Neural cell (in vitro differentiated cells): Measurements from ENCODE around the gene MARS1. TPM values are rescaled to one million over a fixed set of nuclear protein-coding genes. Genes with fewer than 3 reads are reported as not detected.

ENCODE experiments used
- H2AFZ ChIP-seq: fragments of 200-600, 300-800 bp; sonication (generic), shearing (Covaris generic); 2 replicates; pipeline ENCODE4 v1.6.0; 2014; ENCODE audit warnings: low read depth, mild to moderate bottlenecking, antibody characterized with exemption, low read length, moderate library complexity
- H3F3A ChIP-seq: fragments of 200-600 bp; shearing (Covaris generic); 2 replicates; pipeline ENCODE4 v1.6.1; 2016; ENCODE audit warnings: mild to moderate bottlenecking, moderate library complexity, mixed read lengths, antibody characterized with exemption, low read length; ENCODE audit not compliant: insufficient read depth, poor library complexity, severe bottlenecking
- H3K27ac ChIP-seq: fragments of 200-600, 300-800 bp; sonication (generic), shearing (Covaris generic); 2 replicates; pipeline ENCODE4 v1.5.1; 2014; ENCODE audit warnings: mild to moderate bottlenecking, low read length, moderate library complexity
- H3K27me3 ChIP-seq: fragments of 300-800, 200-600 bp; sonication (generic), shearing (Covaris generic); 2 replicates; pipeline ENCODE4 v1.6.0; 2014; ENCODE audit warnings: mild to moderate bottlenecking, low read depth, low read length, moderate library complexity; ENCODE audit not compliant: insufficient read depth
- H3K36me3 ChIP-seq: fragments of 300-800, 200-600 bp; sonication (generic), shearing (Covaris generic); 2 replicates; pipeline ENCODE4 v1.5.1; 2014; ENCODE audit warnings: mild to moderate bottlenecking, antibody characterized with exemption, low read length, moderate library complexity; ENCODE audit not compliant: insufficient read depth
- H3K4me2 ChIP-seq: fragments of 300-800, 200-600 bp; sonication (generic), shearing (Covaris generic); 2 replicates; pipeline ENCODE4 v1.6.0; 2014; ENCODE audit warnings: mild to moderate bottlenecking, low read length
- H3K4me3 ChIP-seq: fragments of 300-800, 200-600 bp; sonication (generic), shearing (Covaris generic); 2 replicates; pipeline ENCODE4 v1.5.1; 2014; ENCODE audit warnings: mild to moderate bottlenecking, low read length, moderate library complexity
- H3K79me2 ChIP-seq: fragments of 200-600 bp; shearing (Covaris generic); replicated peaks from 2 replicates; pipeline ENCODE4 v1.6.0; 2014; ENCODE audit warnings: mild to moderate bottlenecking, low read length, moderate library complexity; ENCODE audit not compliant: insufficient read depth
- H3K9ac ChIP-seq: fragments of 300-800, 200-600 bp; sonication (generic), shearing (Covaris generic); 2 replicates; pipeline ENCODE4 v1.6.1; 2016; ENCODE audit warnings: mild to moderate bottlenecking, low read length, mixed read lengths
- H3K9me2 ChIP-seq: fragments of 200-600 bp; shearing (Covaris generic); 2 replicates; pipeline ENCODE4 v1.6.1; 2016; ENCODE audit warnings: mild to moderate bottlenecking, low read length, mixed read lengths; ENCODE audit not compliant: insufficient read depth
- H3K9me3 ChIP-seq: fragments of 200-600, 300-800 bp; sonication (generic), shearing (Covaris generic); 2 replicates; pipeline ENCODE4 v1.6.1; 2016; ENCODE audit warnings: mild to moderate bottlenecking, mixed run types, low read length, moderate library complexity, mixed read lengths
- H4K20me1 ChIP-seq: fragments of 200-600 bp; shearing (Covaris generic); 2 replicates; pipeline ENCODE4 v1.6.1; 2016; ENCODE audit warnings: mild to moderate bottlenecking, mixed run types; ENCODE audit not compliant: insufficient read depth
- EP300 ChIP-seq: fragments of 450-650 bp; conservative IDR thresholded peaks from 2 replicates; pipeline ENCODE4 v1.6.1; 2014; ENCODE audit warnings: antibody characterized with exemption, mild to moderate bottlenecking, moderate library complexity; ENCODE audit not compliant: poor library complexity, severe bottlenecking
- EZH2 ChIP-seq: fragments of 200-600, 300-800 bp; shearing (Covaris generic), sonication (generic); IDR thresholded peaks from 2 replicates; pipeline ENCODE4 v1.6.1; 2014; ENCODE audit warnings: antibody characterized with exemption, low read length, borderline replicate concordance, mild to moderate bottlenecking; ENCODE audit not compliant: insufficient read depth, poor library complexity, severe bottlenecking
- MXI1 ChIP-seq: fragments of 450-650 bp; conservative IDR thresholded peaks from 2 replicates; pipeline ENCODE4 v1.6.1; 2014; ENCODE audit warnings: antibody characterized with exemption, mild to moderate bottlenecking; ENCODE audit not compliant: poor library complexity, severe bottlenecking
- POLR2AphosphoS5 ChIP-seq: IDR thresholded peaks from 2 replicates; pipeline ENCODE4 v1.6.1; 2012
- RAD21 ChIP-seq: fragments of 450-650 bp; conservative IDR thresholded peaks from 2 replicates; pipeline ENCODE4 v1.6.1; 2014; ENCODE audit warnings: antibody characterized with exemption, mild to moderate bottlenecking, moderate library complexity
- REST ChIP-seq: IDR thresholded peaks from 2 replicates; pipeline ENCODE4 v1.6.1; 2012; ENCODE audit warnings: borderline replicate concordance
- SMC3 ChIP-seq: fragments of 450-650 bp; conservative IDR thresholded peaks from 2 replicates; pipeline ENCODE4 v1.6.1; 2014; ENCODE audit warnings: antibody characterized with exemption, mild to moderate bottlenecking, moderate library complexity; ENCODE audit not compliant: poor library complexity
- TAF1 ChIP-seq: IDR thresholded peaks from 2 replicates; pipeline ENCODE4 v1.6.1; 2012; ENCODE audit warnings: low read depth
- polyA plus RNA-seq: library from polyadenylated mRNA; depleted of rRNA; stranded (reverse); fragments of >200 nt; gene quantifications from 2 replicates; pipeline ENCODE4 v1.2.3, GENCODE V29; 2014
- TF ChIP-seq, protein P1 (sequence below): fragments of 450-650 bp; IDR thresholded peaks from 2 replicates; pipeline ENCODE4 v1.5.1; 2014; ENCODE audit warnings: antibody characterized with exemption, mild to moderate bottlenecking, moderate library complexity; ENCODE audit not compliant: poor library complexity, severe bottlenecking

Gene MARS1
- polyA plus RNA-seq, 1 donor from 2014 or later, result 321 TPM

GRCh38 chr12:57473392-57473791, 14.5 kb upstream of the MARS1 start:
- Histone ChIP-seq H3K9ac (no peak overlapping the region), H3K4me2 (no peak overlapping the region), H3K9me2 (no peaks in the 10 kb centered on the region), H4K20me1 (no peaks in the 10 kb centered on the region), H3K4me3 (no peak overlapping the region), H3K9me3 (no peaks in the 10 kb centered on the region), H2AFZ (no peak overlapping the region), H3K36me3 (no peaks in the 10 kb centered on the region), H3K79me2 (no peaks in the 10 kb centered on the region), H3K27me3 (peaks cover 76% of the 10 kb centered on the region), H3F3A (no peaks in the 10 kb centered on the region), H3K27ac (no peak overlapping the region)
- TF ChIP-seq RAD21 (no peak), EP300 (no peak), TAF1 (no peak), SMC3 (no peak), POLR2AphosphoS5 (no peak)
- TF ChIP-seq, protein P1, sequence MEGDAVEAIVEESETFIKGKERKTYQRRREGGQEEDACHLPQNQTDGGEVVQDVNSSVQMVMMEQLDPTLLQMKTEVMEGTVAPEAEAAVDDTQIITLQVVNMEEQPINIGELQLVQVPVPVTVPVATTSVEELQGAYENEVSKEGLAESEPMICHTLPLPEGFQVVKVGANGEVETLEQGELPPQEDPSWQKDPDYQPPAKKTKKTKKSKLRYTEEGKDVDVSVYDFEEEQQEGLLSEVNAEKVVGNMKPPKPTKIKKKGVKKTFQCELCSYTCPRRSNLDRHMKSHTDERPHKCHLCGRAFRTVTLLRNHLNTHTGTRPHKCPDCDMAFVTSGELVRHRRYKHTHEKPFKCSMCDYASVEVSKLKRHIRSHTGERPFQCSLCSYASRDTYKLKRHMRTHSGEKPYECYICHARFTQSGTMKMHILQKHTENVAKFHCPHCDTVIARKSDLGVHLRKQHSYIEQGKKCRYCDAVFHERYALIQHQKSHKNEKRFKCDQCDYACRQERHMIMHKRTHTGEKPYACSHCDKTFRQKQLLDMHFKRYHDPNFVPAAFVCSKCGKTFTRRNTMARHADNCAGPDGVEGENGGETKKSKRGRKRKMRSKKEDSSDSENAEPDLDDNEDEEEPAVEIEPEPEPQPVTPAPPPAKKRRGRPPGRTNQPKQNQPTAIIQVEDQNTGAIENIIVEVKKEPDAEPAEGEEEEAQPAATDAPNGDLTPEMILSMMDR, result no peak

- H3K79me2 ChIP-seq, result no peaks in the 10 kb centered on the region
- H3K27ac ChIP-seq, result no peak overlapping the region
- TF ChIP-seq SMC3 (no peak), RAD21 (no peak), POLR2AphosphoS5 (no peak), EP300 (no peak), EZH2 (no peak), REST (no peak), MXI1 (no peak), TAF1 (no peak)
- TF ChIP-seq, protein P1, result no peak
- H3K9me2 ChIP-seq, result no peaks in the 10 kb centered on the region
- peaks cover 81% of the 10 kb centered on the region for H3K27me3 ChIP-seq
- no peaks in the 10 kb centered on the region for H3F3A ChIP-seq
- H3K9me3 ChIP-seq, result no peaks in the 10 kb centered on the region
- no peak overlapping the region for H3K9ac ChIP-seq
- no peaks in the 10 kb centered on the region for H4K20me1 ChIP-seq
- H3K4me2 ChIP-seq, result no peak overlapping the region
- H2AFZ ChIP-seq, result no peak overlapping the region
- no peak overlapping the region for H3K4me3 ChIP-seq
- no peaks in the 10 kb centered on the region for H3K36me3 ChIP-seq
Observed at GRCh38 chr12:57473886-57474285, 14.0 kb upstream of the MARS1 start.
